H1 (cell line): ENCODE measurements around the gene DPF3. TPM values are rescaled to one million over a fixed set of nuclear protein-coding genes. Genes with fewer than 3 reads are reported as not detected.
A peak's percentile ranks its signal among the peaks of the same experiment; 100 is the strongest.

Source experiments
- CTCF ChIA-PET: fragments of 300-600 bp; sonication (Branson Sonifier 250); formaldehyde crosslinking; loops from one replicate; lab custom pipeline; 2021; ENCODE audit not compliant: partially characterized antibody; lab: Charles Lee
- POLR2A ChIA-PET: fragments of 300-600 bp; sonication (Branson Sonifier 250); formaldehyde crosslinking; loops from one replicate; lab custom pipeline; 2021; ENCODE audit warnings: inconsistent platforms; ENCODE audit not compliant: partially characterized antibody; lab: Charles Lee
- DNase-seq, 2 experiments: peaks; one replicate each; pipeline versions ENCODE4 v3.0.0 to v3.0.0-alpha.2; 2010 to 2022; ENCODE audit warnings: low spot score in 2 of 2, low read depth in 1 of 2, mixed read lengths in 1 of 2
- FAIRE-seq: peaks from 2 replicates; lab custom pipeline; 2011; peaks lifted over from hg19 to GRCh38; lab: Jason Lieb, UNC
- H2AFZ ChIP-seq: 2 replicates; pipeline ENCODE4 v1.8.1; 2012; ENCODE audit warnings: low read length, inconsistent platforms
- H2AK5ac ChIP-seq: 2 replicates; pipeline ENCODE4 v1.6.1; 2013; ENCODE audit warnings: low read depth, low read length
- H2BK120ac ChIP-seq: replicated peaks from 2 replicates; pipeline ENCODE3; 2013; ENCODE audit warnings: low read depth, low read length, inconsistent platforms
- H2BK12ac ChIP-seq: 2 replicates; pipeline ENCODE4 v1.6.1; 2013; ENCODE audit warnings: low read depth, low read length
- H2BK15ac ChIP-seq: 2 replicates; pipeline ENCODE4 v1.6.1; 2013; ENCODE audit warnings: low read length
- H2BK20ac ChIP-seq: 2 replicates; pipeline ENCODE4 v1.6.1; 2013; ENCODE audit warnings: low read length
- H2BK5ac ChIP-seq: 2 replicates; pipeline ENCODE4 v1.6.1; 2013; ENCODE audit warnings: low read depth, low read length
- H3K14ac ChIP-seq: 2 replicates; pipeline ENCODE4 v1.6.1; 2013; ENCODE audit warnings: inconsistent platforms; ENCODE audit not compliant: insufficient read length
- H3K18ac ChIP-seq: 2 replicates; pipeline ENCODE4 v1.6.1; 2013; ENCODE audit warnings: low read length; ENCODE audit errors: extremely low read depth
- H3K23ac ChIP-seq: 2 replicates; pipeline ENCODE4 v1.6.1; 2013; ENCODE audit warnings: inconsistent platforms; ENCODE audit not compliant: insufficient read length
- H3K23me2 ChIP-seq: 2 replicates; pipeline ENCODE4 v1.6.1; 2013; ENCODE audit warnings: low read depth, low read length
- H3K27ac ChIP-seq: 2 replicates; pipeline ENCODE4 v1.6.1; 2011; ENCODE audit warnings: low read depth, low read length, inconsistent platforms
- H3K27me3 ChIP-seq, 4 experiments: replicated peaks in 1 of 4; 1 replicate in 1 of 4; 2 replicates in 3 of 4; pipeline versions ENCODE4 v1.6.1 to v1.8.1; 2011 to 2013; ENCODE audit warnings: low read length in 3 of 4, mild to moderate bottlenecking in 3 of 4, inconsistent platforms in 2 of 4, mixed read lengths in 2 of 4, moderate library complexity in 1 of 4; ENCODE audit not compliant: control insufficient read depth in 3 of 4, insufficient read depth in 3 of 4; ENCODE audit errors: extremely low read depth in 1 of 4
- H3K36me3 ChIP-seq, 4 experiments: 2 replicates each; pipeline versions ENCODE4 v1.6.1 to v1.8.1; 2011 to 2013; ENCODE audit warnings: mild to moderate bottlenecking in 4 of 4, low read length in 3 of 4, moderate library complexity in 2 of 4, control low read depth in 1 of 4, inconsistent platforms in 1 of 4; ENCODE audit not compliant: insufficient read depth in 4 of 4, control insufficient read depth in 2 of 4
- H3K4ac ChIP-seq: replicated peaks from 2 replicates; pipeline ENCODE3; 2013; ENCODE audit warnings: low read length, low read depth, mixed read lengths, inconsistent platforms; ENCODE audit not compliant: insufficient read length
- H3K4me1 ChIP-seq, 4 experiments: replicated peaks in 1 of 4; 1 replicate in 1 of 4; 2 replicates in 3 of 4; pipeline versions ENCODE4 v1.6.1 to v1.8.1; 2011 to 2013; ENCODE audit warnings: low read length in 3 of 4, inconsistent platforms in 2 of 4, mixed read lengths in 1 of 4; ENCODE audit not compliant: insufficient read depth in 4 of 4, control insufficient read depth in 3 of 4
- H3K4me2 ChIP-seq, 2 experiments: 2 replicates each; pipeline versions ENCODE4 v1.6.1 to v1.8.1; 2011 to 2013; ENCODE audit warnings: low read depth in 2 of 2, low read length in 2 of 2, control low read depth in 1 of 2, inconsistent platforms in 1 of 2, mild to moderate bottlenecking in 1 of 2; ENCODE audit not compliant: insufficient read depth in 1 of 2
- H3K4me3 ChIP-seq, 4 experiments: fragments of 200-600, 300-600 bp in 1 of 4; sonication (generic), shearing (Covaris generic), sonication (Bioruptor Twin) in 1 of 4; 2 replicates each; pipeline versions ENCODE4 v1.5.1 to v1.8.1; 2011 to 2016; ENCODE audit warnings: low read length in 4 of 4, low read depth in 3 of 4, control low read depth in 2 of 4, inconsistent platforms in 2 of 4, mild to moderate bottlenecking in 2 of 4, mixed read lengths in 1 of 4, moderate library complexity in 1 of 4; ENCODE audit not compliant: insufficient read depth in 2 of 4; ENCODE audit errors: extremely low read depth in 1 of 4
- H3K56ac ChIP-seq: replicated peaks from 2 replicates; pipeline ENCODE3; 2013; ENCODE audit warnings: low read depth, mild to moderate bottlenecking, mixed read lengths, low read length, inconsistent platforms; ENCODE audit not compliant: insufficient read length
- H3K79me1 ChIP-seq: 2 replicates; pipeline ENCODE4 v1.6.1; 2013; ENCODE audit warnings: low read depth, low read length, control low read depth
- H3K79me2 ChIP-seq, 2 experiments: 2 replicates each; pipeline versions ENCODE4 v1.6.1 to v1.8.1; 2012 to 2013; ENCODE audit warnings: low read length in 2 of 2, mild to moderate bottlenecking in 2 of 2, inconsistent platforms in 1 of 2; ENCODE audit not compliant: insufficient read depth in 2 of 2, control insufficient read depth in 1 of 2
- H3K9ac ChIP-seq, 4 experiments: replicated peaks in 1 of 4; 1 replicate in 1 of 4; 2 replicates in 3 of 4; pipeline versions ENCODE4 v1.6.1 to v1.8.1; 2011 to 2013; ENCODE audit warnings: low read depth in 3 of 4, low read length in 3 of 4, control low read depth in 2 of 4, mild to moderate bottlenecking in 2 of 4, moderate library complexity in 2 of 4, inconsistent platforms in 1 of 4; ENCODE audit errors: extremely low read depth in 1 of 4
- H3K9me3 ChIP-seq, 2 experiments: 2 replicates each; pipeline versions ENCODE4 v1.6.1 to v1.8.1; 2012 to 2013; ENCODE audit warnings: mild to moderate bottlenecking in 2 of 2, moderate library complexity in 2 of 2, control low read depth in 1 of 2, inconsistent platforms in 1 of 2, low read depth in 1 of 2, low read length in 1 of 2, mixed read lengths in 1 of 2; ENCODE audit not compliant: insufficient read depth in 2 of 2
- H4K20me1 ChIP-seq, 2 experiments: replicated peaks in 1 of 2; 2 replicates each; pipeline versions ENCODE3 to v1.8.1; 2011 to 2013; ENCODE audit warnings: inconsistent platforms in 2 of 2, low read length in 2 of 2, mild to moderate bottlenecking in 1 of 2; ENCODE audit not compliant: insufficient read depth in 2 of 2, control insufficient read depth in 1 of 2
- H4K5ac ChIP-seq: 2 replicates; pipeline ENCODE4 v1.6.1; 2013; ENCODE audit warnings: low read length, low read depth, mixed read lengths, inconsistent platforms; ENCODE audit not compliant: insufficient read length
- H4K8ac ChIP-seq: 2 replicates; pipeline ENCODE4 v1.8.0; 2013; ENCODE audit warnings: mild to moderate bottlenecking, moderate library complexity, low read length, inconsistent platforms; ENCODE audit not compliant: insufficient read depth; ENCODE audit errors: extremely low read depth
- H4K91ac ChIP-seq: replicated peaks from 2 replicates; pipeline ENCODE3; 2013; ENCODE audit warnings: low read length, mixed read lengths, inconsistent platforms; ENCODE audit not compliant: insufficient read length
- BCL11A ChIP-seq, 2 experiments: IDR thresholded peaks; one replicate each; pipeline ENCODE4 v1.6.1; 2011; ENCODE audit warnings: low read depth in 2 of 2, low read length in 2 of 2, mild to moderate bottlenecking in 2 of 2
- GABPA ChIP-seq: IDR thresholded peaks from 2 replicates; pipeline ENCODE4 v1.6.1; 2011; ENCODE audit warnings: mild to moderate bottlenecking, low read length, moderate library complexity, borderline replicate concordance; ENCODE audit not compliant: insufficient read depth
- KDM1A ChIP-seq: fragments of 200-600, 300-600 bp; sonication (generic); IDR thresholded peaks from 2 replicates; pipeline ENCODE4 v1.7.1; 2016; ENCODE audit warnings: mild to moderate bottlenecking, low read length, borderline replicate concordance
- TBP ChIP-seq: IDR thresholded peaks from 2 replicates; pipeline ENCODE4 v1.6.1; 2011; ENCODE audit warnings: low read depth, low read length, improper control_type of control experiment
- WGBS, 2 experiments: shearing (Covaris generic) in 1 of 2; methylation state at CpG; one replicate each; pipeline versions ENCODE4 v1.1.6 to v1.1.7; 2013 to 2015; ENCODE audit warnings: low lambda C conversion rate in 2 of 2, mixed read lengths in 2 of 2, inconsistent platforms in 1 of 2, low coverage in 1 of 2, missing lambda C conversion rate in 1 of 2; ENCODE audit not compliant: insufficient replicate concordance in 2 of 2, insufficient coverage in 1 of 2, insufficient read length in 1 of 2; ENCODE audit errors: extremely low coverage in 1 of 2, missing lambda C conversion rate in 1 of 2; 5-methylcytosine and 5-hydroxymethylcytosine counted together
- polyA plus RNA-seq, 7 experiments: library from polyadenylated mRNA; depleted of rRNA in 3 of 7; stranded (reverse) in 5 of 7; unstranded in 2 of 7; fragments of >200 nt in 5 of 7; fragments of 200-250 nt in 2 of 7; gene quantifications; 1 replicate in 5 of 7; 2 replicates in 1 of 7; 4 replicates in 1 of 7; pipeline versions ENCODE4 v1.2.1 to v1.2.3, GENCODE V29; 2011 to 2013; ENCODE audit warnings: missing spikeins in 2 of 7, mixed read lengths in 2 of 7
- total RNA-seq: library from RNA; stranded (reverse); fragmentation: NEBNext Ultra II Directional; extraction: Animal tissue kit (Norgen Biotek cat#: 25700); gene quantifications from 2 replicates; pipeline ENCODE4 v1.2.1, GENCODE V29; 2021

Gene DPF3
- total and polyA plus RNA-seq, 2 of the 8 experiments (the other 6 are each of a cell fraction or from before 2014, with no cell fraction given) = 0.19 TPM; not detected in 1

GRCh38 chr14:72605096-72605920 lies 288.6 kb downstream of the DPF3 start:
- H3K79me1 ChIP-seq = no peaks in the 10 kb centered on the region
- no peak overlapping the region for H3K23ac ChIP-seq
- DNase-seq (peak in 1 of 2 experiments; percentile 19), FAIRE-seq (no peak)
- H4K8ac ChIP-seq = peak overlapping the region; percentile 29; the same call in 1 of the 2 replicates
- H4K5ac ChIP-seq = no peak overlapping the region
- H3K27me3 ChIP-seq = no peaks in the 10 kb centered on the region
- no peak overlapping the region for H4K91ac ChIP-seq
- H2BK20ac ChIP-seq = no peak overlapping the region
- no peak overlapping the region for H3K4ac ChIP-seq
- no peak overlapping the region for H2BK5ac ChIP-seq
- 88% methylated on average over 18 of the region's 18 CpGs; no CpG with 5 or more reads in 1 of the 2 experiments for WGBS, 2 experiments
- no peak overlapping the region for H3K9ac ChIP-seq
- no peak overlapping the region for H2AFZ ChIP-seq
- H2BK120ac ChIP-seq = no peak overlapping the region
- peaks cover 2 to 8% (median 3%) of the 10 kb centered on the region in 4 experiments; a peak in 6 of 7 replicates for H3K4me1 ChIP-seq
- no peak overlapping the region for H2AK5ac ChIP-seq
- no peak overlapping the region for H3K14ac ChIP-seq
- H3K27ac ChIP-seq = no peak overlapping the region
- no peak overlapping the region for H3K18ac ChIP-seq
- no peaks in the 10 kb centered on the region for H3K9me3 ChIP-seq
- no peak overlapping the region for H3K4me2 ChIP-seq
- no peak overlapping the region for H2BK12ac ChIP-seq
- no peaks in the 10 kb centered on the region for H3K79me2 ChIP-seq
- no peaks in the 10 kb centered on the region for H3K23me2 ChIP-seq
- ChIA-PET POLR2A (interaction anchor here (0.6 kb wide), 1 partner anchor 57 kb away, joined by 3 read pairs; no protein-coding TSS in a partner anchor), CTCF (interaction anchor here (0.9 to 1.3 kb wide), 2 partner anchors 12 to 226 kb away, joined by 3 to 4 read pairs; no protein-coding TSS in a partner anchor)
- no peak for TF ChIP-seq TBP
- TF ChIP-seq BCL11A (IDR thresholded peaks at IDR 0.05; ENCODE audit: low read depth in 2 of 2, low read length in 2 of 2) = no peak
- TF ChIP-seq KDM1A = no peak
- TF ChIP-seq GABPA = no peak
- H3K56ac ChIP-seq = no peak overlapping the region
- H2BK15ac ChIP-seq = no peak overlapping the region
- no peaks in the 10 kb centered on the region for H3K36me3 ChIP-seq
- no peaks in the 10 kb centered on the region for H4K20me1 ChIP-seq
- no peak overlapping the region for H3K4me3 ChIP-seq
